NCI-H187 (cell line): ENCODE measurements around the gene NOS1.

Source experiments
- DNase-seq, 2 experiments: peaks; one replicate each; lab custom pipeline; 2025; lab: John Stamatoyannopoulos, UW

NOS1 gene

GRCh38 chr12:117172168-117172567, 189.3 kb downstream of the NOS1 start:
- no peak for DNase-seq

DNA sequence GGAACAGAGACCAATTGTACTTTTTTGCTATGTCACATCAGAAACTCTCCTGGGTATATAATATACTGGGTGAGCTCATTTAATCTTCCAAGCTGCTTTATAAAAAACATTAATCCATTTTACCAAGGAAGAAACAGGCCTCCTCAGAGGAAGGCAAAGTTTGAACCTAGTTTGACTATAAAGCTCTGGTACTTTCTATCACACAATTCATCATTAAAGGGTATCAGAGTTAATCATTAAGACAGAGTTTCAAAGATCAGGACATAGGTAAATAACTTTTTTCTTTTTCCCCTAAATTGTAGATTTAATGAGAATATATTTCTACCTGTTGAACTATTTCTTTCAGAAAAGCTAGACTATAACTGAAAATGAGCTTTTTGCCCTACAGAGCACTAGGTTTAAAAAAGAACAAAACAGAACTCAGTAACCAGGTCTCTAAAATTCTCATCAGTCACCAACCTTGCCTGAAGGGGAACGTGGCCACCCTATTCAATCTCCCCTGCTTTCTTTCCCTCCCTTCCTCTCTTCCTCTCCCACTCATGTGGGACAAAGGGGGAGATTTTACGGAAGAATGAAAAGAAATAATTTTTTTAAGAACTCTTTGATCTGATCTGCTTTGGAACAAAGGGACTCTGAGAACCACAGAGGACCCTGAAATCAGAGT, 189.8 kb downstream of the NOS1 start:
- DNase-seq, result no peak

DNA sequence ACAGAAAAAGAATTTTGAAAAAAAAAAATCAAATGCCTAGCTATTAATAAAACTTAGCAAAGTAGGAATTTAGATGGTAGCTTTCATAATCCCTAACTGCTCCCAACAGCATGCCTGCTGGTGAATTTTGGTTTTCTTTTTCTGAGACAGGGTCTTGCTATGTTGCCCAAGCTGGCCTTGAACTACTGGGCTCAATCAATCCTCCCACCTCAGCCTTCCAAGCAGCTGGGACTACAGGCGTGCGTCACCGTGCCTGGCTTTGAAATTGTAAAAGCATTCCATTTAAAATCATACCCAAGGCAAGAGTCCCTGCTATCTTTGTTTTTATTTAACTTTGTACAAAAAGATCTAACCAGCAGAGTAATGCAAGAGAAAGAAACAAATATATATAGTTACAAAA, 191.9 kb downstream of the NOS1 start:
- no peak for DNase-seq

DNA sequence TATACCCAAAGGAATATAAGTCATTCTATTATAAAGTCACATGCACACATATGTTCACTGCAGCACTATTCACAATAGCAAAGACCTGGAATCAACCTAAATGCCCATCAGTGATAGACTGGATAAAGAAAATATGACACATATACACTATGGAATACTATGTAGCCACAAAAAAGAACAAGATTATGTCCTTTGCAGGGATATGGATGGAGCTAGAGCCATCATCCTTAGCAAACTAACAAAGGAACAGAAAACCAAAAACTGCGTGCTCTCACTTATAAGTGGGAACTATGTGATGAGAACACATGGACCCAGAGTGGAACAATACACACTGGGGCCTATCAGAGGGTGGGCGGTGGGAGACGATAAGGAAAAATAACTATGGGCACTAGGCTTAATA, 192.4 kb downstream of the NOS1 start:
- DNase-seq, result no peak

- no peak for DNase-seq
These were observed 193.7 kb downstream of the NOS1 start for GRCh38 chr12:117167769-117168168.

DNA sequence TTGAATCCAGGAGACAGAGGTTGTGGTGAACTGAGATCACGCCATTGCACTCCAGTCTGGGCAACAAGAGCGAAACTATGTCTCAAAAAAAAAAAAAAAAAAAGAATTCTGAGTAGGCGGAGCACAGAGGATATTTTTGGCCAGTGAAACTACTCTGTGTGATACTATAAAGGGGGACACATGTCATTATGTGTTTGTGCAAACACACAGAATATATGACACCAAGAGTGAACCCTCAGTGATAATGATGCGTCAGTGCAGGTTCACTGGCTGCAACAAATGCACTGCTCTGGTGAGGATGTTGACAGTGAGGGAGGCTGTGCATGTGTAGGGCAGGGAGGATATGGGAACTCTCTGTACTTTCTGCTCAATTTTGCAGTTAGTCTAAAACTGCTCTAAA, 195.3 kb downstream of the NOS1 start:
- DNase-seq, result no peak

- DNase-seq, result no peak
These were observed 196.1 kb downstream of the NOS1 start for GRCh38 chr12:117165342-117165741.

DNA sequence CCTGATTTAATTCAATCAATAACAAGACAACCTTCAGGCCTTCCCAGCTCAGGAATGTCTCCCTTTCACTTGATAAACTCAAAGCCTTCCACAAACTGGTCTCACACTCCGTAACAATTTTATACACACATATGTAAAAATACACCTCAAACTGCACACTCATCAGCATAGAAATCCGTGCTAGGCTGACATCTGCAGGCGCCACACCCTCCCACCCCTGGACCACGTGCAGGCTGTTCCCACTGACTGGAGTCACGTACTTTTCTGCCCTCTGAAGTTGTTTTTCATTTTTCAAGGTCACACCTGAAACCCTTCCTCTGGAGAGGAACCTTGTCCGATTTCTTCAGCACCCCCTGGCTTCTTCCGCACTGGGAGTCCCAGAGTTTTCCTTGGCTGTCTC, 198.8 kb downstream of the NOS1 start:
- DNase-seq, result no peak

- DNase-seq, result no peak
These were observed 199.3 kb downstream of the NOS1 start for GRCh38 chr12:117162167-117162539.

DNA sequence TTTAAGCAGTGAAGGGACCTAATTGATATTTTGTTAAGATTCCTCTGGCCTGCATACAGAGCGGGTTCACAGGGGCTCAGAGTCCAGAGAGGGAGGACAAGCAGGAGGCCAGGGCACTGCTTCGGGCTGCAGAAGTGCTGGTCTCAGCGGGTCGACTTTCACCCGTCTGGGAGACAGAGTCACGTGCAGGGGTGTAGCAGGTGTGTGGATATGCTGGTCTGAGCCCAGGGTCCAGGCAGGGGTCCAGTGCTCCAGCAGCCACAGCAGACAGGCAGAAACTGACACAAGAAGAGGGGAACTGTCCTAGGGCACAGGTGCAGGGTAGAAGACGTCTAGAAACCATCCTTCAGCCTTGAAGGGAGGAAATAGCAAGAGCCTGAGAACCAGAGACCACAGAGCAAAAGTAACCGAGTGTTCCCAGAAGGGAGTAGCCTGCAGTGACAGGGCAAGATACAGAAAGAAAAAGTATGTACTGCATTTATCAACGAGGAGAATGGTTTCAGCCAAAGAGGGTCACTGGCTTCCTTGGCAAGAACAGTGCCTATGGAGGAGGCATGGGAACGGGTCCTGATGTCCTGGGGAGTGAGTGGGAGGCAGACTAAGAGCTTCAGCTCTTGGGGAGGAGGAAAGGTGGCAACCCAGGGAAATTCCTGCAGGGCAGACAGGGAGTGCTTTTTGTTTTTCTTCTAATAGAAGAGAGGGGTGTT, 199.8 kb downstream of the NOS1 start:
- DNase-seq, result no peak

DNA sequence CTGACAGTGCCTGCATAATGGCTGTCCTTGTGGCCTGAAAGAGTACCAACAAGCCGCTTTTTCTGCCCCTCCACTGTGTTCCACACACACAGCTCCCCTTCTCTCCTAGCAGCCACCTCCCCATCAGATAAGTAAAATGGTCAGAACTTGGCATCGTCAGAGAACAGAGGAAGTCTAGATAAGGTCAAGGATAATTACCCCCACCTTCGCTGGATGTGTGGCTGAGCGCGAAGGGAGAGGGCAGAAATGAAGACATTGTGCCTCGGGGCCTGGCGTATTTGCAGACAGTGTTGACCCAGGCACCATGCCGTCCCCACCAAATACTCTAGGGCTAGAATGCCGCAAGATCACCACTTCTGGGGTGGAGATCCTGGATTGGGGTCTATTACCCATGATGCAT, 201.8 kb downstream of the NOS1 start:
- no peak for DNase-seq

DNA sequence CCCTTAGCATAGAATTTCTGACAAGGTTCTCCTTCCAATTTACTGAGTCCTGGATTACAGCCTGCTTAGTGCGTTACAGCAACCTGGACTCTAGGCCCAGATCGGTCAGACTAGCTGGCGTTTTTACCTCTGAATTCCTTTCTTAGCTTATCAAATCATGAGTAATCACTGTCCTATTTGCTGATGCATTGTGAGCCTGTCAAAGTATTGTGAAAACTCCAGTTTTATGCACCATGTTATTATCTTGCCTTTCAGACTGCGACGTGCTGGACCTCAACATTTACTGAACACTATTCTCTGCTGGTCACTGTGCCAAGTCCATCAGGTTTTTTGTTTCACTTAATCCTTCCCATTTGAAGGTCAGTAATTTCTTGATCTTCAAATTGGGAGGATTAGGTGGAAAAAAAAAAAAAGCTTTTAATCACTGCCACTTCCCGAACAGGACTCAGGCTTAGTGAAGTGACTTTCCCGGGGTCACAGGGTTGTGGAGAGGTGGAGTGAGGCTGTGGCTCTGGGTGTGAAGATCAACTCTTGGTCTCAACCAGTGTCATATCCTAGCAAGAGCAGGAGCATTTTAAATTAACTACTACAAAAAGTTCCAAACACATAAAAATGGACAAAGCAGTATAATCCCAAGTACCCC, 202.4 kb downstream of the NOS1 start:
- no peak for DNase-seq
